AG08395 (cell line): ENCODE results near the gene SETD7.

Experiments
- DNase-seq: peaks from one replicate; pipeline ENCODE4 v3.0.0; 2012; ENCODE audit warnings: mixed read lengths, low spot score

SETD7 gene

GRCh38 chr4:139574641-139575040, 18.6 kb upstream of the SETD7 start:
- no peak for DNase-seq

- DNase-seq = no peak
These were observed 12.4 kb upstream of the SETD7 start for GRCh38 chr4:139568206-139568955.

GRCh38 chr4:139567159-139567870, 11.3 kb upstream of the SETD7 start:
- DNase-seq = no peak

- no peak for DNase-seq
These were observed 8.5 kb upstream of the SETD7 start for GRCh38 chr4:139564502-139564901.

GRCh38 chr4:139563515-139563914, 7.5 kb upstream of the SETD7 start:
- no peak for DNase-seq

- no peak for DNase-seq
These were observed 6.8 kb upstream of the SETD7 start for GRCh38 chr4:139562839-139563238.

- DNase-seq = no peak
These were observed 6.2 kb upstream of the SETD7 start for GRCh38 chr4:139562067-139562684.

GRCh38 chr4:139560406-139561104, 4.5 kb upstream of the SETD7 start:
- no peak for DNase-seq

- DNase-seq = no peak
These were observed 3.7 kb upstream of the SETD7 start for GRCh38 chr4:139559687-139560086.

- DNase-seq = no peak
These were observed 3.1 kb upstream of the SETD7 start for GRCh38 chr4:139559089-139559479.

GRCh38 chr4:139558235-139559088, 2.4 kb upstream of the SETD7 start:
- no peak for DNase-seq

- no peak for DNase-seq
These were observed 1.6 kb upstream of the SETD7 start for GRCh38 chr4:139557556-139558110.

- DNase-seq = peak; percentile 20
These were observed 921 bp upstream of the SETD7 start for GRCh38 chr4:139556724-139557555.

- DNase-seq = peak; percentile 31
These were observed 331 bp downstream of the SETD7 start for GRCh38 chr4:139555705-139556070.

- DNase-seq = peak; percentile 82
These were observed 920 bp downstream of the SETD7 start for GRCh38 chr4:139554893-139555704.

- no peak for DNase-seq
These were observed 1.5 kb downstream of the SETD7 start for GRCh38 chr4:139554642-139554892.

GRCh38 chr4:139553751-139554641, 2.0 kb downstream of the SETD7 start:
- no peak for DNase-seq

- peak; percentile 68 for DNase-seq
These were observed 3.3 kb downstream of the SETD7 start for GRCh38 chr4:139552517-139553307.
